Inferior parietal cortex (tissue), 1 donor: Measurements from ENCODE around the gene XKRX.

Source experiments
- DNase-seq: peaks from one replicate; pipeline ENCODE4 v3.0.0-alpha.2; 2016; ENCODE audit errors: extremely low spot score

Gene XKRX

DNA sequence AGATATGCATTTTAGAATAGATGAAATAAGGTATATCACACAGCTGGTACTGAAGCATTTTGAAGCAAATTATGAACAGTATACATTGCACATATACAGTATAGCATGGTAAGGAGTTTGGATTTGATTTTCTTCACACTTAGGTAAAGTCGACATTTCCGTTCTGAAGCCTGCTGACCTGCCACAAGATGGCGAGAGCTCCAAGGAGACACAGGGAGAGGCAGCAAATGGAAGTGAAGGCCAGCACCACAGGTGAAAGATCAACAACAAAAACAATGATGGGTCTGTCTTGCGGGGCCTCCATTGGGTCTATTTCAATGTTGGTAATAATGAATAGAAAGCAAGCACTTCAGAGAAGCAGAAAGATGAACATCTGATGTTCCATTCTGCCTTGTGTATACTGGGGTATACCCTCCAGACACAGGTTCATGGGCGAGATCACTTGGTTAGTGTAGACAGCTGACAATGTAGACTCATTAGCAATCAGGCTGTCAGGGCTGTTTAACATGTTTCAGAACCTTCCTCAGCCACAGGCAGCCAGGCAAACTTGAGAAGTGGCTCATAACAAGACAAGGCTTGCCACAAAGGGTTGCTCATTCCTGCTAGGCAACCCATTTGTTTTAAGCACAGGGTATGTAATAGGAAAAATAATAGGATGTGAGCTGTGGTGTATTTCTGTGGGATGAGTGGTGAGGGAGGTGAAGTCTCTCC is 33.2 kb downstream of the XKRX start:
- no peak for DNase-seq

- DNase-seq, result no peak
Observed at GRCh38 chrX:100883654-100884053, 45.1 kb downstream of the XKRX start.

DNA sequence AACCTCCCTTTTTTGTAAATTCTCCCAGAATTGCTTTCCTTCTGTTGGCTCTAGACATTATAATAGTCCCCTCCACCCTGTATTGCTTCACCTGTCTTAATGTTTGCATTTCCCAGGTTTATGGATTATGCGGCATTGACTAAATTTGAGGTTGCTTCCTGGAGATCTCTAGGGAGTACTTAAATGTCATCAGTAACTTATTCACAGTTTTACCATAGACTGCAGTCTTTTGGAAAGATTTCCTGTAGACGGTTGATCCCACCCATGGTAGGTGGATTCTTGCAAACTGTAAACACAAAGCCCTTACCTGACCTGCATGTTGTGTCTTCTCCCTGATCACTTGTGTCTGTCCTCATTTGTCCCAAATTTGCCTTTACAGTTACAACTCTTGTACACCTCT is 48.3 kb downstream of the XKRX start:
- DNase-seq, result no peak

- no peak for DNase-seq
Observed at GRCh38 chrX:100874325-100874724, 54.4 kb downstream of the XKRX start, which contains the start of gene NOX1. TSS of gene NOX1 (minus strand) at chrX:100874359. CDS start at chrX:100874139, 220 bp downstream.

GRCh38 chrX:100871594-100872560 is 56.8 kb downstream of the XKRX start:
- DNase-seq, result no peak

GRCh38 chrX:100870527-100870926 is 58.2 kb downstream of the XKRX start:
- no peak for DNase-seq

GRCh38 chrX:100868273-100868672 is 60.4 kb downstream of the XKRX start:
- no peak for DNase-seq

- DNase-seq, result peak; percentile 32
Observed at GRCh38 chrX:100864657-100865391, 63.9 kb downstream of the XKRX start.
